Gastrocnemius medialis (tissue), 4 donors: ENCODE measurements around the gene SPATS2L.

Source experiments
- CTCF ChIP-seq, 5 experiments: fragments of 450-650 bp in 3 of 5; fragments of 200-600 bp in 2 of 5; sonication (generic) in 2 of 5; IDR thresholded peaks in 4 of 5; conservative IDR thresholded peaks in 1 of 5; 1 replicate in 4 of 5; 2 replicates in 1 of 5; pipeline ENCODE4 v1.5.1; 2016 to 2019; ENCODE audit warnings: antibody characterized with exemption in 5 of 5, mild to moderate bottlenecking in 3 of 5, moderate library complexity in 3 of 5
- POLR2A ChIP-seq, 2 donors: fragments of 450-650 bp; IDR thresholded peaks; one replicate each; pipeline ENCODE4 v1.6.1; 2017; ENCODE audit warnings: antibody characterized with exemption in 2 of 2, mild to moderate bottlenecking in 2 of 2, moderate library complexity in 2 of 2

GRCh38 chr2:200385063-200385635, 78.7 kb downstream of the SPATS2L start:
- TF ChIP-seq POLR2A (IDR thresholded peaks at IDR 0.05) (no peak), CTCF (IDR thresholded peaks at IDR 0.05 in 4 of 5, conservative IDR thresholded peaks at IDR 0.05 in 1 of 5) (no peak)
